H1 (cell line): ENCODE data around the gene TNS2. TPM values are rescaled to one million over a fixed set of nuclear protein-coding genes. Genes with fewer than 3 reads are reported as not detected.

Experiments used
- EP300 ChIP-seq, 2 experiments: IDR thresholded peaks; 1 replicate in 1 of 2; 2 replicates in 1 of 2; pipeline ENCODE4 v1.6.1; 2011 to 2012; ENCODE audit warnings: low read depth in 2 of 2, low read length in 2 of 2, mild to moderate bottlenecking in 2 of 2, borderline replicate concordance in 1 of 2, inconsistent platforms in 1 of 2, moderate library complexity in 1 of 2
- polyA plus RNA-seq, 7 experiments: library from polyadenylated mRNA; depleted of rRNA in 3 of 7; stranded (reverse) in 5 of 7; unstranded in 2 of 7; fragments of >200 nt in 5 of 7; fragments of 200-250 nt in 2 of 7; gene quantifications; 1 replicate in 5 of 7; 2 replicates in 1 of 7; 4 replicates in 1 of 7; pipeline versions ENCODE4 v1.2.1 to v1.2.3, GENCODE V29; 2011 to 2013; ENCODE audit warnings: missing spikeins in 2 of 7, mixed read lengths in 2 of 7
- total RNA-seq: library from RNA; stranded (reverse); fragmentation: NEBNext Ultra II Directional; extraction: Animal tissue kit (Norgen Biotek cat#: 25700); gene quantifications from 2 replicates; pipeline ENCODE4 v1.2.1, GENCODE V29; 2021
- TF ChIP-seq, protein P1 (sequence below): IDR thresholded peaks from 2 replicates; pipeline ENCODE4 v1.6.1; 2011; ENCODE audit warnings: low read length, improper control_type of control experiment
- TF ChIP-seq, protein P2 (sequence below): IDR thresholded peaks from 2 replicates; pipeline ENCODE4 v1.6.1; 2012; ENCODE audit warnings: inconsistent platforms

The TNS2 gene
- total and polyA plus RNA-seq, 2 of the 8 experiments (the other 6 are each of a cell fraction or from before 2014, with no cell fraction given), result 2.8 to 4.7 TPM

DNA sequence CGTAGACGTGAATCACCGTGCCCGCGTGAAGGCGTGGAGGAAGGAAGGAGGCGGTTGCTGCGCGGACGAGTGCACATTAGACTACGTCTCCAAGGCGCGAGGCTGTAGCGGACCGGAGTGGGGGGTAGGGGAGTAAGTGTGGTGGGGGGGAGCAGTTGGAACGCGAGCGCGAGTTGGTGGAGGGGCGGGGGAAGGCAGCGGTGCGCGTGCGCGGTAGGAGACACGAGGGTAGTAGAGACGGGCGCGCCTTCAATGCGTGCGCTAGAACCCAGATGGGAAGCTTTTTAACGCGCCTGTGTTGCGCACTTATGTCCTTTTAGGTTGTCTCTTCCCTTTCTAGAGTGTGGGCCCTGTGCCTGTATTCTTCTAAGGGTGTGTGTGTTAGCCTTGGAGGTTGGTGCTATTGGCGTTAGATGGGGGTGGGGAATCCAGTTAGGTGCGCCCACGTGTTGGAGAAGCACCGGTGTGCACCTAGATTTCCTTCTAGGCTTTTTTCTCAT is 43.0 kb upstream of the TNS2 start (continued):
- TF ChIP-seq, protein P1, sequence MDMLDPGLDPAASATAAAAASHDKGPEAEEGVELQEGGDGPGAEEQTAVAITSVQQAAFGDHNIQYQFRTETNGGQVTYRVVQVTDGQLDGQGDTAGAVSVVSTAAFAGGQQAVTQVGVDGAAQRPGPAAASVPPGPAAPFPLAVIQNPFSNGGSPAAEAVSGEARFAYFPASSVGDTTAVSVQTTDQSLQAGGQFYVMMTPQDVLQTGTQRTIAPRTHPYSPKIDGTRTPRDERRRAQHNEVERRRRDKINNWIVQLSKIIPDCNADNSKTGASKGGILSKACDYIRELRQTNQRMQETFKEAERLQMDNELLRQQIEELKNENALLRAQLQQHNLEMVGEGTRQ, result no peak
- TF ChIP-seq EP300 (IDR thresholded peaks at IDR 0.05; ENCODE audit: borderline replicate concordance in 1 of 2, low read depth in 2 of 2, low read length in 2 of 2), result no peak
- TF ChIP-seq, protein P2, sequence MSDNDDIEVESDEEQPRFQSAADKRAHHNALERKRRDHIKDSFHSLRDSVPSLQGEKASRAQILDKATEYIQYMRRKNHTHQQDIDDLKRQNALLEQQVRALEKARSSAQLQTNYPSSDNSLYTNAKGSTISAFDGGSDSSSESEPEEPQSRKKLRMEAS, result peak; percentile 78
